RKO (cell line): ENCODE measurements around the gene BGN.

Experiments
- DNase-seq: peaks from one replicate; pipeline ENCODE4 v3.0.0-alpha.2; 2016; ENCODE audit warnings: low spot score

Gene BGN

GRCh38 chrX:153530411-153531129, 35.8 kb downstream of the BGN start:
- DNase-seq: no peak

GRCh38 chrX:153533091-153533490, 38.3 kb downstream of the BGN start:
- DNase-seq: no peak

GRCh38 chrX:153537080-153537479, 42.3 kb downstream of the BGN start:
- DNase-seq: no peak

GRCh38 chrX:153537526-153538295, 42.9 kb downstream of the BGN start:
- DNase-seq: no peak

- no peak for DNase-seq
Measured at GRCh38 chrX:153538424-153538823, 43.6 kb downstream of the BGN start.

- DNase-seq: peak; percentile 68
Measured at GRCh38 chrX:153539171-153539978, 44.6 kb downstream of the BGN start.

- DNase-seq: no peak
Measured at GRCh38 chrX:153539979-153540358, 45.2 kb downstream of the BGN start.

GRCh38 chrX:153544727-153545126, 49.9 kb downstream of the BGN start:
- DNase-seq: no peak

GRCh38 chrX:153546386-153546785, 51.6 kb downstream of the BGN start:
- DNase-seq: no peak

GRCh38 chrX:153547195-153547594, 52.4 kb downstream of the BGN start:
- DNase-seq: no peak

- DNase-seq: no peak
Measured at GRCh38 chrX:153549231-153549630, 54.5 kb downstream of the BGN start.

- no peak for DNase-seq
Measured at GRCh38 chrX:153549807-153550206, 55.0 kb downstream of the BGN start.

- DNase-seq: no peak
Measured at GRCh38 chrX:153551135-153551534, 56.4 kb downstream of the BGN start.

GRCh38 chrX:153554519-153555167, 59.9 kb downstream of the BGN start:
- DNase-seq: peak; percentile 70

GRCh38 chrX:153556767-153557166, 62.0 kb downstream of the BGN start:
- no peak for DNase-seq

- DNase-seq: no peak
Measured at GRCh38 chrX:153557618-153558355, 63.0 kb downstream of the BGN start.
